GM18951 (cell line): Measurements from ENCODE around the gene FIBCD1.

Experiments used
- POLR2A ChIP-seq: IDR thresholded peaks from 4 replicates; pipeline ENCODE4 v1.6.1; 2011; ENCODE audit warnings: mild to moderate bottlenecking; ENCODE audit not compliant: insufficient read length, insufficient read depth; ENCODE audit errors: extremely low read depth
- in situ Hi-C: fragments of 300-500 bp; cut with MboI; formaldehyde crosslinking; loops from one replicate; pipeline ENCODE4 v1.12.0; 2022; ENCODE audit warnings: low sequenced_read_pairs, mixed read lengths, inconsistent platforms; ENCODE audit not compliant: unreplicated experiment

Gene FIBCD1

GRCh38 chr9:130872093-130872492 is 67.0 kb downstream of the FIBCD1 start:
- in situ Hi-C loops, result loop anchor here (5.0 kb wide), 1 partner anchor 75 kb away; no protein-coding TSS in a partner anchor

GRCh38 chr9:130871395-130872062 is 67.5 kb downstream of the FIBCD1 start:
- TF ChIP-seq POLR2A, result no peak
- in situ Hi-C loops, result loop anchor here (5.0 kb wide), 1 partner anchor 76 kb away; no protein-coding TSS in a partner anchor

More at GRCh38 chr9:130872093-130872492, 67.0 kb downstream of the FIBCD1 start:
- no peak for TF ChIP-seq POLR2A

DNA sequence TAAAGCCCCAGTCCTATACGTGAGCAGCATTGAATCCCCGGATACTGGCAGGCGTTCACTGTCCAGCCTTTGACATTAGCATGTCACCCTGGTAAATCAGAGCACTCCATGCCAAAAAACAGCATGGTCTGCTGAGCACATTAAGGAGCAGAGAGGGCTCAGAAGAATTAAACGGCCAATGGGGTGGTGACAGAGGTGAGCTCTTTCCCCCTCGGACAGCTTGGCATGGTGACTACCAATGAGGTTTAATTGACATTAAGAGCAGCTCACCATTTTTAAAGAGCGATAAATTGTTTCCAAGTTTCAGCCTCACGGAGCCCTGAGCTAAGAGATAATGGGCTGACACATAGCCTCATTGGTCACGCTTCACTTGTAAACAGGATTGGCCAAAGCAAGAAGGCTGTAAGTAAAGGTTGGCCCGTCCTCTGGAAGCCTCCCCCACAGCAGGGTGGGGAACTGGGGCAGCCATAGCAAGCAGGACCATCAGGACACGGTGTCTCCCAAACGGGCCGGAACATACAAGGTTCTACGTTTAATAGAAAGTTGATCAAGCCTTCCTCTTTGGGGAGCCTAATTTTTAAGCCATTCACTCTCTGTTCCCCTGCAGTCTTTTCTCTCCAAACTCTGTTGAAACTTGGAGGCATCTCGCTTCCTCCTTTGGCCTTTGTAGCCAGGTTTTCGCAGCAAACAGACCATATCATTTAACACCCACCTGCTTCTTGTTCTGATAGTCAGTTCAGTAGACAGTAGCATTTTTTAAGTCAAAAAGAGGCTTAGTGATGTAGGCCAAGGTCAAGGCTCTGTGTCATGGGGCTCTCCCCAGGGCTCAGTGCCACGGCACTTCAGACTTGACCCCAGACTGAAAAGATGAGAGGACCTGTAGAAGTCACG is 68.3 kb downstream of the FIBCD1 start:
- TF ChIP-seq POLR2A, result no peak
- in situ Hi-C loops, result loop anchor here (5.0 kb wide), 1 partner anchor 77 kb away; no protein-coding TSS in a partner anchor

- no peak for TF ChIP-seq POLR2A
- in situ Hi-C loops, result loop anchor here (10.0 kb wide), 1 partner anchor 164 kb away; no protein-coding TSS in a partner anchor
Observed at GRCh38 chr9:130869250-130869649, 69.8 kb downstream of the FIBCD1 start.

GRCh38 chr9:130868230-130868629 is 70.8 kb downstream of the FIBCD1 start:
- in situ Hi-C loops, result loop anchor here (10.0 kb wide), 1 partner anchor 163 kb away; no protein-coding TSS in a partner anchor

DNA sequence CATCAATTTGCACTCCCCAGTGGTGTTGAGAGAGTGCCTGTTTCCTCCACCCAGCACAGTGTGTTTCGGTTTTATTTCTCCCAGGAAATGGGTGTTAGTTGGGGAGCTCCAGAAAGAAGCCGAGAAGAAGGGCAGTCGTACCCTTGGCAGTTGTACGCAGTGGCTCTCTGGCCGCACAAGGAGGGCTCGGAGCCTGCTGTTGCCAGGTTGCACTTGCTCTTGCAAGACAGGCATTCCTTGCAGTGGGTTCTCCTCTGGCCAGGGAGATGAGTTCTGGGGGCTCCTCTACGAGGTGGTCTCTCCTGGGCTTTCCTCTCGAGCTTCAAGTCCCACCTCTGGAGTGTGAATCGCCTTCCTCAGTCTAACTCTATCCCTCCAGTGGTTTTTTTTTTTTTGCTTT is 71.5 kb downstream of the FIBCD1 start:
- TF ChIP-seq POLR2A, result no peak
- in situ Hi-C loops, result loop anchor here (10.0 kb wide), 1 partner anchor 163 kb away; no protein-coding TSS in a partner anchor

More at GRCh38 chr9:130868230-130868629, 70.8 kb downstream of the FIBCD1 start:
- TF ChIP-seq POLR2A, result no peak

DNA sequence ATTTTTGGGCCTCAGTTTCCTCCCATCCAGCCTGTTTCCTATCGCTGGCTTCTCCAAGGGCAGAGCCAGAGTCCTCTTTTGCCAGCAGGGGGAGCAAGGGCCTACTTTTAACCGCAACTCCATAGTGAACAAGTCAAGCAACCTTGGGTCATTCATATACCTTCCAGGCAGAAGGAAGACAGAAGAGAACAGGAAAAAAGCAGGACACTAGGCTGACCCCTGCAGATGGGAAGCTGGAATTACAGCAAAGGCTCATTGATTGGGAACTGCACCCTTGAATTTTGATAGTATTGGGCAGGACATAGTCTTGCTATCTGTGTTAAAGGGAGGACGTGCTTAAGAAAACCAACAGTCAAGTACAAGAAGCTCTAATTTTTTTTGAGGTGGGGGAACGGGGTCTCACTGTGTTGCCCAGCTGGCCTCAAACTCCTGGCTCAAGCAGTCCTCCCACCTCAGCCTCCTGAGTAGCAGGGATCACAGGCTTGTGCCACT is 72.5 kb downstream of the FIBCD1 start:
- TF ChIP-seq POLR2A, result no peak
- in situ Hi-C loops, result loop anchor here (10.0 kb wide), 1 partner anchor 162 kb away; no protein-coding TSS in a partner anchor

GRCh38 chr9:130865921-130866320 is 73.1 kb downstream of the FIBCD1 start:
- no peak for TF ChIP-seq POLR2A

DNA sequence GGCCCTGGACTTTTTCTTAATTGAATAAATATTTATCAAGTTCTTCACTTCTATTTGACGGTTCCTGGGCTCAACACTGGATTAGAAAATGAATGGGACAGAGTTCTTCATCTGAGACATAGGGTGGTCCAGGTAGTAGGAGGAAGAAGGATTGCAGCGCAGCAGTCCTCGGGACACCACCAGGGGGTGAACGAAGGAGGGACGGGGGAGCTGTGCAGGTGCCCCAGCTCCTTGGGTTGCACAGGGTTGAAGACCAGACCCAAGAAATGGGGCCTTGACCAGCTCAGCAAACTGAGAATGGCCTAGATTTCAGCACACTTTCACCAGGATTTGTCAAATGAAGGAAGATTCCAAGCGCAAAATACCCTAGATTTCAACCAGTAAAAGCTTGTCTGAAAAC is 74.5 kb downstream of the FIBCD1 start:
- in situ Hi-C loops, result loop anchor here (10.0 kb wide), 1 partner anchor 160 kb away; no protein-coding TSS in a partner anchor
- no peak for TF ChIP-seq POLR2A

More at GRCh38 chr9:130865921-130866320, 73.1 kb downstream of the FIBCD1 start:
- in situ Hi-C loops, result loop anchor here (10.0 kb wide), 1 partner anchor 161 kb away; no protein-coding TSS in a partner anchor

- in situ Hi-C loops, result loop anchor here (10.0 kb wide), 1 partner anchor 158 kb away; no protein-coding TSS in a partner anchor
- TF ChIP-seq POLR2A, result no peak
Observed at GRCh38 chr9:130862747-130863146, 76.3 kb downstream of the FIBCD1 start.

- in situ Hi-C loops, result loop anchor here (10.0 kb wide), 1 partner anchor 157 kb away; no protein-coding TSS in a partner anchor
Observed at GRCh38 chr9:130862217-130862616, 76.8 kb downstream of the FIBCD1 start.

GRCh38 chr9:130861372-130862180 is 77.5 kb downstream of the FIBCD1 start:
- in situ Hi-C loops, result loop anchor here (10.0 kb wide), 1 partner anchor 157 kb away; no protein-coding TSS in a partner anchor
- TF ChIP-seq POLR2A, result no peak

More at GRCh38 chr9:130862217-130862616, 76.8 kb downstream of the FIBCD1 start:
- no peak for TF ChIP-seq POLR2A
